ENCODE data around the gene RASA1. TPM values are rescaled to one million over a fixed set of nuclear protein-coding genes. Genes with fewer than 3 reads are reported as not detected.

RASA1 gene
- total RNA-seq, 1 experiment from 2014 or later = 29.6 TPM

- Histone ChIP-seq H3K79me1 (ENCODE audit: insufficient read depth, low read depth, low read length, poor library complexity, severe bottlenecking) (no peaks in the 10 kb centered on the region), H2BK120ac (ENCODE audit: low read depth, low read length, poor library complexity, severe bottlenecking) (no peak overlapping the region), H4K8ac (replicated peaks; ENCODE audit: insufficient read length, low read depth, low read length) (no peak overlapping the region), H3K27ac (ENCODE audit: insufficient read length, low read depth, low read length) (no peak overlapping the region), H4K20me1 (ENCODE audit: control insufficient read depth, insufficient read depth, insufficient read length) (no peaks in the 10 kb centered on the region), H3K23ac (ENCODE audit: insufficient read length, low read depth, low read length) (no peak overlapping the region), H3T11ph (ENCODE audit: low read length) (no peak overlapping the region), H3K79me2 (ENCODE audit: insufficient read depth, low read length) (no peaks in the 10 kb centered on the region), H2BK15ac (ENCODE audit: low read depth, low read length) (no peak overlapping the region), H3K18ac (ENCODE audit: insufficient read length, low read depth, low read length) (no peak overlapping the region), H3K4me1 (ENCODE audit: insufficient read depth, low read length) (no peaks in the 10 kb centered on the region; the same call in 1 of the 2 replicates), H3K56ac (ENCODE audit: insufficient read length, low read depth, low read length) (no peak overlapping the region), H2AFZ (ENCODE audit: low read length) (no peak overlapping the region), H2BK5ac (ENCODE audit: insufficient read length, low read length) (no peak overlapping the region), H3K14ac (ENCODE audit: insufficient read depth, low read length) (no peak overlapping the region), H3K9ac (ENCODE audit: extremely low read depth, insufficient read length, low read length) (no peak overlapping the region), H2BK20ac (ENCODE audit: low read depth, low read length, poor library complexity, severe bottlenecking) (no peak overlapping the region), H3K4me2 (ENCODE audit: insufficient read depth, insufficient read length, low read length) (no peak overlapping the region), H3K9me3 (ENCODE audit: control insufficient read depth, low read depth, low read length) (no peaks in the 10 kb centered on the region), H2AK5ac (ENCODE audit: insufficient read length, low read length) (no peak overlapping the region), H4K91ac (ENCODE audit: insufficient read length, low read depth, low read length) (no peak overlapping the region), H4K5ac (ENCODE audit: insufficient read length, low read depth, low read length) (no peak overlapping the region), H3K23me2 (ENCODE audit: insufficient read length, low read depth, low read length, poor library complexity, severe bottlenecking) (no peaks in the 10 kb centered on the region), H3K27me3 (ENCODE audit: insufficient read depth, low read length) (no peaks in the 10 kb centered on the region), H3K4ac (ENCODE audit: low read depth, low read length) (no peak overlapping the region), H2BK12ac (ENCODE audit: insufficient read length, low read depth, low read length) (no peak overlapping the region)
- H3K27me3 Mint-ChIP-seq (ENCODE audit: low read depth) = no peaks in the 10 kb centered on the region
- DNase-seq = no peak
- H3K4me1 Mint-ChIP-seq = peaks cover 13 to 14% of the 10 kb centered on the region in 2 experiments
- TF ChIP-seq CTCF (conservative IDR thresholded peaks at IDR 0.05) = no peak
- no CpG with 5 or more reads among the region's 2 CpGs for whole genome bisulfite sequencing (ENCODE audit: extremely low coverage, insufficient read length, low lambda C conversion rate)
- peaks cover 0 to 7% (median 4%) of the 10 kb centered on the region in 3 experiments; a peak in 1 of 7 replicates for H3K36me3 Mint-ChIP-seq (ENCODE audit: insufficient read depth in 1 of 3, low read depth in 3 of 3)
- no peak overlapping the region for H3K27ac Mint-ChIP-seq
- H3K9me3 Mint-ChIP-seq = no peaks in the 10 kb centered on the region
- no peak overlapping the region for H3K4me3 Mint-ChIP-seq
These were observed 93.4 kb downstream of the RASA1 start for GRCh38 chr5:87361031-87361445.

Data from H9 (cell line).